Upper lobe of left lung (tissue), 4 donors: Measurements from ENCODE around the gene SNRPN.
"Not testable (repeated sequence)": the region's sequence is repeated elsewhere in the genome, so short reads cannot be mapped to it uniquely, and the experiment has no call there.

Experiments
- EP300 ChIP-seq, 4 donors: sonication (generic); formaldehyde crosslinking; IDR thresholded peaks; one replicate each; pipeline ENCODE4 v1.5.1; 2017; ENCODE audit warnings: antibody characterized with exemption in 4 of 4, control low read depth in 2 of 4
- POLR2AphosphoS5 ChIP-seq, 2 donors: sonication (generic); formaldehyde crosslinking; IDR thresholded peaks; one replicate each; pipeline ENCODE4 v1.5.1; 2017; ENCODE audit warnings: antibody characterized with exemption in 2 of 2
- TF ChIP-seq, protein P1 (sequence below), 6 experiments: fragments of 450-650 bp in 4 of 6; fragments of 200-600 bp in 2 of 6; sonication (generic) in 2 of 6; IDR thresholded peaks; one replicate each; pipeline ENCODE4 v1.5.1; 2016 to 2019; ENCODE audit warnings: antibody characterized with exemption in 6 of 6

DNA sequence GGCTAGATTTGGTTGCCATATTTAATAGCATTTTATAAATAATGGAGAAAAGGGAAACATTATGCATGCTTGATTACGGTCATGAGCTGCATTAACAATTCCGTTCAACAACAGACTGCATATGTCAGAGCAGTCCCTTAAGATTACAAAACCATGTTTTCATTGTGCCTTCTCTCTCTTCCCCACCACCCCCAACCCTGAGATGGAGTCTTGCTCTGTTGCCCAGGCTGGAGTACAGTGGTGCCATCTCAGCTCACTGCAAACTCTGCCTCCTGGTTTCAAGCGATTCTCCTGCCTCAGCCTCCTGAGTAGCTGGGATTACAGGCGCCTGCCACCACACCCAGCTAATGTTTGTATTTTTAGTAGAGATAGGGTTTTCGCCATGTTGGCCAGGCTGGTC, 17.9 kb downstream of the SNRPN start:
- TF ChIP-seq, protein P1, sequence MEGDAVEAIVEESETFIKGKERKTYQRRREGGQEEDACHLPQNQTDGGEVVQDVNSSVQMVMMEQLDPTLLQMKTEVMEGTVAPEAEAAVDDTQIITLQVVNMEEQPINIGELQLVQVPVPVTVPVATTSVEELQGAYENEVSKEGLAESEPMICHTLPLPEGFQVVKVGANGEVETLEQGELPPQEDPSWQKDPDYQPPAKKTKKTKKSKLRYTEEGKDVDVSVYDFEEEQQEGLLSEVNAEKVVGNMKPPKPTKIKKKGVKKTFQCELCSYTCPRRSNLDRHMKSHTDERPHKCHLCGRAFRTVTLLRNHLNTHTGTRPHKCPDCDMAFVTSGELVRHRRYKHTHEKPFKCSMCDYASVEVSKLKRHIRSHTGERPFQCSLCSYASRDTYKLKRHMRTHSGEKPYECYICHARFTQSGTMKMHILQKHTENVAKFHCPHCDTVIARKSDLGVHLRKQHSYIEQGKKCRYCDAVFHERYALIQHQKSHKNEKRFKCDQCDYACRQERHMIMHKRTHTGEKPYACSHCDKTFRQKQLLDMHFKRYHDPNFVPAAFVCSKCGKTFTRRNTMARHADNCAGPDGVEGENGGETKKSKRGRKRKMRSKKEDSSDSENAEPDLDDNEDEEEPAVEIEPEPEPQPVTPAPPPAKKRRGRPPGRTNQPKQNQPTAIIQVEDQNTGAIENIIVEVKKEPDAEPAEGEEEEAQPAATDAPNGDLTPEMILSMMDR (IDR thresholded peaks at IDR 0.05), result not testable (repeated sequence)
- TF ChIP-seq POLR2AphosphoS5, EP300 (IDR thresholded peaks at IDR 0.05): not testable (repeated sequence)
